RWPE2 (cell line): ENCODE results near the gene EPS8L2.

ENCODE experiments used
- ATAC-seq: fragments of 200-7000 bp; cut with Tn5 transposase; 3 replicates; pipeline ENCODE4 v1.9.1; 2021; ENCODE audit warnings: low read depth
- DNase-seq: peaks from one replicate; pipeline ENCODE4 v3.0.0-alpha.2; 2020; ENCODE audit warnings: low spot score
- H3K27ac ChIP-seq: fragments of 450-650 bp; 2 replicates; pipeline ENCODE4 v1.5.1; 2017; ENCODE audit warnings: mild to moderate bottlenecking; ENCODE audit not compliant: poor library complexity, severe bottlenecking
- H3K27me3 ChIP-seq: fragments of 250-450 bp; sonication (Bioruptor Pico); 2 replicates; pipeline ENCODE4 v1.5.1; 2021; ENCODE audit warnings: mild to moderate bottlenecking, moderate library complexity; ENCODE audit not compliant: insufficient read depth, poor library complexity, severe bottlenecking
- H3K36me3 ChIP-seq: fragments of 250-450 bp; sonication (Bioruptor Pico); 2 replicates; pipeline ENCODE4 v1.5.1; 2020; ENCODE audit warnings: low read depth, mild to moderate bottlenecking, moderate library complexity
- H3K4me1 ChIP-seq: fragments of 250-450 bp; sonication (Bioruptor Pico); 2 replicates; pipeline ENCODE4 v1.5.1; 2021; ENCODE audit warnings: mild to moderate bottlenecking, moderate library complexity; ENCODE audit not compliant: insufficient read depth, poor library complexity, severe bottlenecking
- H3K4me3 ChIP-seq: fragments of 250-450 bp; sonication (Bioruptor Pico); 2 replicates; pipeline ENCODE4 v1.5.1; 2021; ENCODE audit warnings: mild to moderate bottlenecking, moderate library complexity; ENCODE audit not compliant: severe bottlenecking
- H3K9me3 ChIP-seq: fragments of 250-450 bp; sonication (Bioruptor Pico); 2 replicates; pipeline ENCODE4 v1.5.1; 2021; ENCODE audit warnings: mild to moderate bottlenecking, moderate library complexity; ENCODE audit not compliant: severe bottlenecking
- CTCF ChIP-seq: fragments of 450-650 bp; IDR thresholded peaks from one replicate; pipeline ENCODE4 v1.5.1; 2017; ENCODE audit warnings: mild to moderate bottlenecking, moderate library complexity; ENCODE audit not compliant: poor library complexity, severe bottlenecking

Gene EPS8L2

GRCh38 chr11:726278-727220, 20.5 kb downstream of the EPS8L2 start:
- Histone ChIP-seq H3K4me3 (no peak overlapping the region), H3K27ac (peak overlapping the region; percentile 71), H3K36me3 (peaks cover 47% of the 10 kb centered on the region), H3K9me3 (no peaks in the 10 kb centered on the region), H3K27me3 (no peaks in the 10 kb centered on the region), H3K4me1 (peaks cover 15% of the 10 kb centered on the region)
- TF ChIP-seq CTCF = no peak
- DNase-seq = peak; percentile 82
- ATAC-seq = peak; percentile 7

GRCh38 chr11:727281-727701, 21.3 kb downstream of the EPS8L2 start:
- peaks cover 15% of the 10 kb centered on the region for H3K4me1 ChIP-seq
- ATAC-seq (peak; percentile 1; the same call in 1 of the 3 replicates), DNase-seq (peak; percentile 68)
- no peak for TF ChIP-seq CTCF
- H3K9me3 ChIP-seq = no peaks in the 10 kb centered on the region
- no peak overlapping the region for H3K4me3 ChIP-seq
- peak overlapping the region; percentile 71 for H3K27ac ChIP-seq
- peaks cover 40% of the 10 kb centered on the region for H3K36me3 ChIP-seq
- no peaks in the 10 kb centered on the region for H3K27me3 ChIP-seq

- Histone ChIP-seq H3K27me3 (no peaks in the 10 kb centered on the region), H3K36me3 (peaks cover 35% of the 10 kb centered on the region), H3K4me1 (peaks cover 15% of the 10 kb centered on the region), H3K9me3 (no peaks in the 10 kb centered on the region), H3K27ac (peak overlapping the region; percentile 71), H3K4me3 (no peak overlapping the region)
- TF ChIP-seq CTCF = peak; percentile 93
- DNase-seq (peak; percentile 95), ATAC-seq (peak; percentile 78)
Observed at GRCh38 chr11:727859-728748, 22.1 kb downstream of the EPS8L2 start.

GRCh38 chr11:728901-729491, 23.0 kb downstream of the EPS8L2 start:
- TF ChIP-seq CTCF = no peak
- H3K9me3 ChIP-seq = no peaks in the 10 kb centered on the region
- H3K4me1 ChIP-seq = peaks cover 15% of the 10 kb centered on the region
- ATAC-seq (no peak), DNase-seq (no peak)
- H3K27me3 ChIP-seq = no peaks in the 10 kb centered on the region
- H3K4me3 ChIP-seq = no peak overlapping the region
- peaks cover 26% of the 10 kb centered on the region for H3K36me3 ChIP-seq
- peak overlapping the region; percentile 71 for H3K27ac ChIP-seq
